Measurements from ENCODE around the gene MYO3B.

DNA sequence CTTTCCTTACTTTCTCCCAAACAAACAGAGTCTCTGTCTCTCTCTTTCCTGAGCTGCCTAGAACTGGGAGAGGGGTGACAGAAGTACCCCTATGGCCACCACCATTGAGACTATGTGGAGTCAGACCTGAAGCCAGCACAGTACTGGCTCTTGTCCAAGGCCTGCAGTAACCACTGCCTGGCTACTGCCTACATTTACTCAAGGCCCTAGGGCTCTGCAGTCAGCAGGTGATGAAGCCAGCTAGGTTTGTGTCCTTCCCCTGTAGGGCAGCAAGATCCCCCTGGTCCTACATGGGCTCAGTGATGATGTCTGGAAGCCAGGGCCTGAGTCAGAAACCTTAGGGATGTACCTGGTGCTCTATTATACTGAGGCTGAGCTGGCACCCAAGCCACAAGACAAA is 12.2 kb downstream of the MYO3B start:
- TF ChIP-seq, protein P1, sequence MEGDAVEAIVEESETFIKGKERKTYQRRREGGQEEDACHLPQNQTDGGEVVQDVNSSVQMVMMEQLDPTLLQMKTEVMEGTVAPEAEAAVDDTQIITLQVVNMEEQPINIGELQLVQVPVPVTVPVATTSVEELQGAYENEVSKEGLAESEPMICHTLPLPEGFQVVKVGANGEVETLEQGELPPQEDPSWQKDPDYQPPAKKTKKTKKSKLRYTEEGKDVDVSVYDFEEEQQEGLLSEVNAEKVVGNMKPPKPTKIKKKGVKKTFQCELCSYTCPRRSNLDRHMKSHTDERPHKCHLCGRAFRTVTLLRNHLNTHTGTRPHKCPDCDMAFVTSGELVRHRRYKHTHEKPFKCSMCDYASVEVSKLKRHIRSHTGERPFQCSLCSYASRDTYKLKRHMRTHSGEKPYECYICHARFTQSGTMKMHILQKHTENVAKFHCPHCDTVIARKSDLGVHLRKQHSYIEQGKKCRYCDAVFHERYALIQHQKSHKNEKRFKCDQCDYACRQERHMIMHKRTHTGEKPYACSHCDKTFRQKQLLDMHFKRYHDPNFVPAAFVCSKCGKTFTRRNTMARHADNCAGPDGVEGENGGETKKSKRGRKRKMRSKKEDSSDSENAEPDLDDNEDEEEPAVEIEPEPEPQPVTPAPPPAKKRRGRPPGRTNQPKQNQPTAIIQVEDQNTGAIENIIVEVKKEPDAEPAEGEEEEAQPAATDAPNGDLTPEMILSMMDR (IDR thresholded peaks at IDR 0.05; ENCODE audit: low read depth, low read length): no peak
- no peak for TF ChIP-seq EZH2phosphoT487 (IDR thresholded peaks at IDR 0.05; ENCODE audit: low read depth)
